OCI-LY3 (cell line): ENCODE measurements around the gene FAM53A.

Source experiments
- EZH2phosphoT487 ChIP-seq: fragments of 200-600 bp; shearing (Covaris generic); IDR thresholded peaks from 2 replicates; pipeline ENCODE4 v1.6.1; 2018; ENCODE audit warnings: antibody characterized with exemption, mixed run types, low read depth
- TF ChIP-seq, protein P1 (sequence below): fragments of 200-600, 300-600 bp; sonication (generic); IDR thresholded peaks from 2 replicates; pipeline ENCODE4 v1.5.1; 2014; ENCODE audit warnings: antibody characterized with exemption, low read length, low read depth

DNA sequence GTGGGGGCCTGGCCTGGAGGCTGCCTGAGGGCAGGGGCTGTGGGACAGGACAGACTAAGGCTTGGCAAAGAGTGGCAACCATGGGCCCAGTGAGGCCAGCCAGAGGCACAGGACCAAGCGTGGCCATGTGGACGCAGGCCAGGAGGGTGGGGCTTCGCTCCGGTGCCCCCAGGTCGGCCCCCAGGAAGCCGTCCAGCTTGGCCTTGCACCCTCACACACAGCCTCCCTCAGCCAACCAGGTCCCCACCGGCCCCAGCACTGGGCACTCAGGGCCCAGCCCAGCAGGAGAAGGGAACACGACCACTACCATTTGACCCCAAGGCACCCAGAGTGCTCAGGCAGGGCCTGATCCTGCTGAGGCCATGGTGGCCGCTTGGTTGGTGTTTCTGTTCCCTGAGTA is 57.2 kb downstream of the FAM53A start:
- TF ChIP-seq, protein P1, sequence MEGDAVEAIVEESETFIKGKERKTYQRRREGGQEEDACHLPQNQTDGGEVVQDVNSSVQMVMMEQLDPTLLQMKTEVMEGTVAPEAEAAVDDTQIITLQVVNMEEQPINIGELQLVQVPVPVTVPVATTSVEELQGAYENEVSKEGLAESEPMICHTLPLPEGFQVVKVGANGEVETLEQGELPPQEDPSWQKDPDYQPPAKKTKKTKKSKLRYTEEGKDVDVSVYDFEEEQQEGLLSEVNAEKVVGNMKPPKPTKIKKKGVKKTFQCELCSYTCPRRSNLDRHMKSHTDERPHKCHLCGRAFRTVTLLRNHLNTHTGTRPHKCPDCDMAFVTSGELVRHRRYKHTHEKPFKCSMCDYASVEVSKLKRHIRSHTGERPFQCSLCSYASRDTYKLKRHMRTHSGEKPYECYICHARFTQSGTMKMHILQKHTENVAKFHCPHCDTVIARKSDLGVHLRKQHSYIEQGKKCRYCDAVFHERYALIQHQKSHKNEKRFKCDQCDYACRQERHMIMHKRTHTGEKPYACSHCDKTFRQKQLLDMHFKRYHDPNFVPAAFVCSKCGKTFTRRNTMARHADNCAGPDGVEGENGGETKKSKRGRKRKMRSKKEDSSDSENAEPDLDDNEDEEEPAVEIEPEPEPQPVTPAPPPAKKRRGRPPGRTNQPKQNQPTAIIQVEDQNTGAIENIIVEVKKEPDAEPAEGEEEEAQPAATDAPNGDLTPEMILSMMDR: no peak
- TF ChIP-seq EZH2phosphoT487: no peak
